Measurements from ENCODE around the gene NCK2.

The NCK2 gene

GRCh38 chr2:105886029-105886454, 141.3 kb downstream of the NCK2 start:
- peak; percentile 63 for DNase-seq (ENCODE audit: low read depth, low spot score)
- no peak overlapping the region for H3K4me3 ChIP-seq (ENCODE audit: low read depth, low read length)
- POLR2A ChIA-PET: no interaction called here
- CTCF ChIA-PET: interaction anchor here (1.2 to 1.4 kb wide), 2 partner anchors 11 to 22 kb away, joined by 3 to 4 read pairs; no protein-coding TSS in a partner anchor
- no peak for TF ChIP-seq CTCF (IDR thresholded peaks at IDR 0.05; ENCODE audit: insufficient read depth, low read length, missing control alignments)

- TF ChIP-seq CTCF (IDR thresholded peaks at IDR 0.05; ENCODE audit: insufficient read depth, low read length, missing control alignments): no peak
- H3K4me3 ChIP-seq (ENCODE audit: low read depth, low read length): no peak overlapping the region
- POLR2A ChIA-PET: no interaction called here
- no peak for DNase-seq (ENCODE audit: low read depth, low spot score)
- CTCF ChIA-PET: no interaction called here
These were observed 142.0 kb downstream of the NCK2 start for GRCh38 chr2:105886687-105887086.

GRCh38 chr2:105887256-105887655, 142.5 kb downstream of the NCK2 start:
- DNase-seq (ENCODE audit: low read depth, low spot score): no peak
- POLR2A ChIA-PET: no interaction called here
- TF ChIP-seq CTCF (IDR thresholded peaks at IDR 0.05; ENCODE audit: insufficient read depth, low read length, missing control alignments): no peak
- CTCF ChIA-PET: interaction anchor here (0.5 kb wide), 1 partner anchor 36 kb away, joined by 3 read pairs; no protein-coding TSS in a partner anchor
- H3K4me3 ChIP-seq (ENCODE audit: low read depth, low read length): no peak overlapping the region

GRCh38 chr2:105888625-105889024, 143.9 kb downstream of the NCK2 start:
- TF ChIP-seq CTCF (IDR thresholded peaks at IDR 0.05; ENCODE audit: insufficient read depth, low read length, missing control alignments): no peak
- H3K4me3 ChIP-seq (ENCODE audit: low read depth, low read length): no peak overlapping the region
- ChIA-PET CTCF (no interaction called here), POLR2A (no interaction called here)
- no peak for DNase-seq (ENCODE audit: low read depth, low spot score)

- ChIA-PET POLR2A (no interaction called here), CTCF (no interaction called here)
- DNase-seq (ENCODE audit: low read depth, low spot score): no peak
- no peak for TF ChIP-seq CTCF (IDR thresholded peaks at IDR 0.05; ENCODE audit: insufficient read depth, low read length, missing control alignments)
- H3K4me3 ChIP-seq (ENCODE audit: low read depth, low read length): no peak overlapping the region
These were observed 144.3 kb downstream of the NCK2 start for GRCh38 chr2:105889046-105889445.

- H3K4me3 ChIP-seq (ENCODE audit: low read depth, low read length): no peak overlapping the region
- DNase-seq (ENCODE audit: low read depth, low spot score): no peak
- CTCF ChIA-PET: no interaction called here
- TF ChIP-seq CTCF (IDR thresholded peaks at IDR 0.05; ENCODE audit: insufficient read depth, low read length, missing control alignments): no peak
- POLR2A ChIA-PET: no interaction called here
These were observed 145.4 kb downstream of the NCK2 start for GRCh38 chr2:105890111-105890510.

All from AG04449 (cell line).